ENCODE measurements around the gene WDR36.
"Not testable (repeated sequence)": the region's sequence is repeated elsewhere in the genome, so short reads cannot be mapped to it uniquely, and the experiment has no call there.

The WDR36 gene

GRCh38 chr5:111134864-111135263 is 42.7 kb downstream of the WDR36 start:
- DNase-seq (ENCODE audit: low read depth in 2 of 2) = no peak

- DNase-seq (ENCODE audit: low read depth in 2 of 2) = no peak
These were observed 43.2 kb downstream of the WDR36 start for GRCh38 chr5:111135363-111135762.

- DNase-seq (ENCODE audit: low read depth in 2 of 2) = no peak
These were observed 43.8 kb downstream of the WDR36 start for GRCh38 chr5:111135946-111136345.

- DNase-seq (ENCODE audit: low read depth in 2 of 2) = no peak
These were observed 45.9 kb downstream of the WDR36 start for GRCh38 chr5:111138096-111138495.

DNA sequence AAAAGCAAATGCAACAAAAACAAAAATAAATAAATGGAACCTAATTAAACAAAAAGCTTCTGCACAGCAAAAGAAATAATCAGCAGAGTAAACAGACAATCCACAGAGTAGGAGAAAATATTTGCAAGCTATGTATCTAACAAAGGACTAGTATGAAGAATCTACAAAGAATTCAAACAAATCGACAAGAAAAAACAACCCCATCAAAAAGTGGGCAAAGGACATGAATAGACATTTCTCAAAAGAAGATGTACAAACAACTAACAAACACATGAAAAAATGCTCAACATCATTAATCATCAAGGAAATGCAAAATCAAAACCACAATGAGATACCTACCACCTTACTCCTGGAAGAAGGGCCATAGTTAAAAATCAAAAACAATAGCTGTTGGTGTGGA is 49.3 kb downstream of the WDR36 start:
- DNase-seq (ENCODE audit: low read depth in 2 of 2) = not testable (repeated sequence)

- DNase-seq (ENCODE audit: low read depth in 2 of 2) = no peak
These were observed 50.8 kb downstream of the WDR36 start for GRCh38 chr5:111142932-111143331.

- peak; percentile 89 for DNase-seq (ENCODE audit: low read depth in 2 of 2)
These were observed 51.8 kb downstream of the WDR36 start for GRCh38 chr5:111143910-111144309.

DNA sequence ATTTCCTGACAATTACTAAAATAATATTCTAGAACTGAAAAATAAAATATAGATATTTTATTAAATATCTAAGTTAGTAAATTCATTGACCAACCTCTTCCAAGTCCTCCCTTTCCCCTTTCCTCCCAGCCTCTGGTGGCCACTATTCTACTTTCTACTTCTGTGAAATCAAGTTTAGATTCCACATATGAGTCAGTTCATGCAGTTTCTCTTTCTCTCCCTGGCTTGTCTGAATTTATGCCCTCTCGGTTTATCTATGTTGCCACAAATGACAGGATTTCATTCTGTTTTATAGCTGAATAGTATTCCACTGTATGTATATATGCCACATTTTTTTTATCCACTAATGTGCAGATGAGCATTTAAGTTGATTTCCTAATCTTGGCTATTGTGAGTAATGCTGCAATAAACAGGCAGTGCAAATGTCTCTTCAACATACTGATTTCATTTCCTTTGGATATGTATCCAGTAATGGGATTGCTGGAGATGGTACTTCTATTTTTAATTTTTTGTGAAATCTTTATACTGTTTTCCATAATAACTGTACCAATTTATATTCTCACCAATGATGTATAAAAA is 52.3 kb downstream of the WDR36 start:
- no peak for DNase-seq (ENCODE audit: low read depth in 2 of 2)

GRCh38 chr5:111146053-111146452 is 53.9 kb downstream of the WDR36 start:
- no peak for DNase-seq (ENCODE audit: low read depth in 2 of 2)

DNA sequence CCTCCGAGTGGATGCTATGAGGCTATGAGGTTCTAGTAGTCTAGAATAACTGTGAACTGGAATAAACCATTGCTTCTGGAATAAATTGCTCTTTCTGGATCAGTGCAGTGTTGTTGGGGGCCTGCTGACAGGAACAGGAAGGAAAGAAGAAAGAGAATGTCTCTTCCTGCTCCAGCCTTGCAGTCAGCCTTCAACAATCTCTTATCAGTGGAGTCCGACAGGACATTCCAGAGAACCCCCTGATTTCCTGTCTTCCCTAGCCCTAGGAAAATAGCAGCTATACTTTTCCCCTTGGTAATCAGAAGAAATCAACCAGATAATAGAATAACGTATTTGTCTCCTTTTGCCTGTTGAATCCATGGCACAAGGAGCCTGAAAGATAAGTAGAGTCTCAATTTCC is 55.4 kb downstream of the WDR36 start:
- no peak for DNase-seq (ENCODE audit: low read depth in 2 of 2)

DNA sequence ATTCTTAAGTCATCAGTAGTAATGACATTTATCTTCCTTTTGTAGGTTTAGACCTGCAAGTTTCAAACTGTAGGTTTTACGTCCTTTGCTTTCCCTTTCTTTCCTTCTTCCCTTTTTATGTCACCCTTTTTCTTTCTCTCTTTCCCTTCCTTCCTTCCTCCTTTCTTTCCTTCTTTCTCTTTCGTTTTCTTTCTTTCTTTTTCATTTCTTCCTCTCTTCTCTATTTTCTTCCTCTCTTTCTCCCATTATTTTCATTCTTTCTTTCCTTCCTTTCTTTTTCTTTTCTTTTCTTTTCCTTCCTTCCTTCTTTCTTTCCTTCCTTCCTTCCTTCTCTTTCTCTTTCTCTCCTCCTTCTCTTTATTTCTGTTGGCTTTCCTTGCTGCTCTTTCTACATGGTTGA is 59.9 kb downstream of the WDR36 start:
- DNase-seq (ENCODE audit: low read depth in 2 of 2) = no peak

GRCh38 chr5:111153483-111153882 is 61.3 kb downstream of the WDR36 start:
- DNase-seq (ENCODE audit: low read depth in 2 of 2) = no peak

DNA sequence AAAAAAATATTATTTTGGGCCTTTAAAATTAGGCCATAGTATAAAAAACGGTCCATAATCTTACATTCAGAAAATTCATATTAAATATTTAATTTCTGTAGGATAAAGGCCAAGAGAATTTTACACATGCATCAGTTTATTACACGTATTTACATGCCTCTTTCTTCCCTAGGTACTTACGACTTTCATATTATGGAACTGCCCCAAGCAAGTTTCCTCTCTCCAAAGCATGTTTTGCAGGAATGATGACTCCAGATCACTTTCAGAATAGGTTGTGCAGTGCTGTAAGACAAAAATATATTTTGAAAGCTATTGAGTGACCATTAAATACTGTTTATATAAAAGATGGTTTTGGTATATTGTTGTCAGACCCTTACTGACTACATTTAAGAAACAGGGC is 61.8 kb downstream of the WDR36 start:
- DNase-seq (ENCODE audit: low read depth in 2 of 2) = no peak

- DNase-seq (ENCODE audit: low read depth in 2 of 2) = peak; percentile 41 to 42
These were observed 66.1 kb downstream of the WDR36 start for GRCh38 chr5:111158105-111158744.

GRCh38 chr5:111159845-111160244 is 67.7 kb downstream of the WDR36 start:
- no peak for DNase-seq (ENCODE audit: low read depth in 2 of 2)

DNA sequence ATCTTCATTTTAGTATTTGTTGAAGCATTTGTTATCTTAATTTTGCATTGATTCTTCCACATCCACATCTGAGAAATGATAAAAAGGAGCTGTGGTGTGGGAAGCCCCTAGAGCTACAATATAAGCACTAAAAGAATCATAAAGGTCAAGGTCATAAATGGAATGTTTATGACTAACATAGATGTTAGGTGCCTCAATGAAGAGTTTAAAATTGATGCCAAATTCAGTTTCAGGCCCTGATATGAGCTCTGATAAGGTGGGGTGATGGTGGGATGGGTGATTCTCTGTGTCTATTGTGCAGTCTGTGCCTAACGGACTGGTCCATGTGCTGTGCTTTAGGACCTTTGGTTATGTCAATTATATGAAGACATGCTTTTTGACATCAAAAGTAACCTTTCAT is 70.9 kb downstream of the WDR36 start:
- no peak for DNase-seq (ENCODE audit: low read depth in 2 of 2)

GRCh38 chr5:111165058-111165457 is 72.9 kb downstream of the WDR36 start:
- no peak for DNase-seq (ENCODE audit: low read depth in 2 of 2)

DNA sequence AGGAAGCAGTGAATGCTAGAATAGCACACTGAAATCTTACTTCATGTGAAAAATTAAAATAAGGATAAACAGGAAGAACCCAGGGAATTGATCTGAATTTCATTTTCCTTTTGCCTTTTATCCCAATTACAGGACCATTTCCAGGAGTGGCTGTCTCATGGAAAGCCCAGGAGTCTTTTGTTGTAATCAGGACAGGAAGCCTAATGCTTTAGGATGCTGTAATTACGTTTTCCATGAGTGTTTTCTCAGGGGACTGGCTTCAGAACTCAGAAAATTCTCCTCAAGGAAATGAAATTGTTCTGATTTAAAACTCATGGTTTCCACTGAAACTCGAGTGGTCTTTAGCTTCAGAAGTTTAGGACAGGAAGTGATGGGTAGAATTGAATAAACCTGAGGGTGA is 75.4 kb downstream of the WDR36 start:
- DNase-seq (ENCODE audit: low read depth in 2 of 2) = no peak

DNA sequence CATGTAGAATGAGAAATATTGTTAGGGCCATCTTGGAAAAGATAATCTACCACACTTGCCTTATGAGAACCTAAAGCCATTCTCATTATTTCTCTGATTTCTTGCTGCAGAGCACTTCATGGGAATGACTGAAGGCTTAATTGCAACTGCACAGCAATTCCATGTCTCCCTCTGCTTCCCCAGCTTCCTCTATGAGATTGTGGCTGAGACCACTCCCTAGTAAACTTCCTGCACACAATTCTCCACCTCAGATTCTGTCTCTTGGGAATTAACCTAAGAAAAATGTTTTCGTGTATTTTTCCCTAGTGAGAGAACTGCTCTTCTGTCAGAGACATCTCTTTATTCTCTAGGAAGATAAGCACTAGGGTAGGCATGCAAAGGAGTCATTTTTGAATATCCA is 76.5 kb downstream of the WDR36 start:
- DNase-seq (ENCODE audit: low read depth in 2 of 2) = no peak

GRCh38 chr5:111169269-111169668 is 77.1 kb downstream of the WDR36 start:
- no peak for DNase-seq (ENCODE audit: low read depth in 2 of 2)

- DNase-seq (ENCODE audit: low read depth in 2 of 2) = no peak
These were observed 78.1 kb downstream of the WDR36 start for GRCh38 chr5:111170279-111170678.

- DNase-seq (ENCODE audit: low read depth in 2 of 2) = no peak
These were observed 80.4 kb downstream of the WDR36 start for GRCh38 chr5:111172504-111172903.

DNA sequence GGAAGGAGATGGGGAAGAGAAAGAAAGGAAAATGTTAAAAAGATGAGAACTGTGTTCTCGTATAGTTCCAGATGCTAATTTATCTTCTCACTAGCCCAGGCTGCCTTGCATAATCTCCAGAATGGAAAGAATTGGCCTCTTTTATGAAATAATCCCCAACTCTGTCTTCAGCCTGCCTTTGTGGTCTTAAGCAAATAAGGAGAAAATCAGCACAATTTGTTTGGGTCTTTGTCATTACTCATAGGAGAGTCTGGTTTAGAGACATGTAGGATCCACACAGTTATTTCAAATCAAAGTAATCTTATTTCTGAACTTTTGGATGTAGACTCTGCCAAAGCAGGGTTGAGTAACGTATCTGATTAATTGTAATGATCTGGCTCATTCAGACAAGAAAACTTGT is 81.3 kb downstream of the WDR36 start:
- no peak for DNase-seq (ENCODE audit: low read depth in 2 of 2)
